K562 (cell line): ENCODE measurements around the gene ZNF467. TPM values are rescaled to one million over a fixed set of nuclear protein-coding genes. Genes with fewer than 3 reads are reported as not detected.

ENCODE experiments used
- CCAR2 ChIP-seq: fragments of 200-400 bp; formaldehyde crosslinking; IDR thresholded peaks from 2 replicates; pipeline ENCODE4 v1.6.1; 2017; ENCODE audit warnings: mild to moderate bottlenecking, low read depth, low read length
- CEBPB ChIP-seq: fragments of 450-650 bp; IDR thresholded peaks from 2 replicates; pipeline ENCODE4 v1.6.1; 2016; ENCODE audit warnings: missing genetic modification characterization, missing compliant biosample characterization
- ETV1 ChIP-seq: fragments of 450-650 bp; conservative IDR thresholded peaks from 2 replicates; pipeline ENCODE4 v1.6.1; 2016; ENCODE audit warnings: missing genetic modification characterization, control low read depth, low read depth, missing compliant biosample characterization
- FOXK2 ChIP-seq, 2 experiments: fragments of 450-650 bp; IDR thresholded peaks in 1 of 2; conservative IDR thresholded peaks in 1 of 2; 2 replicates each; pipeline ENCODE4 v1.6.1; 2016; ENCODE audit warnings: low read depth in 2 of 2, mild to moderate bottlenecking in 1 of 2
- KDM5B ChIP-seq: fragments of 200-600 bp; sonication (generic); IDR thresholded peaks from 2 replicates; pipeline ENCODE4 v1.6.1; 2012; ENCODE audit warnings: low read depth, mild to moderate bottlenecking, moderate library complexity, low read length, control low read depth, inconsistent platforms; ENCODE audit not compliant: insufficient replicate concordance
- SNRNP70 ChIP-seq: fragments of 200-400 bp; formaldehyde crosslinking; optimal IDR thresholded peaks from 2 replicates; pipeline ENCODE3; 2017; ENCODE audit warnings: low read depth, low read length
- ZNF324 ChIP-seq: fragments of 250-450 bp; sonication (Bioruptor Pico); IDR thresholded peaks from 2 replicates; pipeline ENCODE4 v1.4.0; 2020; ENCODE audit warnings: mild to moderate bottlenecking
- ZNF583 ChIP-seq: fragments of 250-450 bp; sonication (Bioruptor Pico); IDR thresholded peaks from 2 replicates; pipeline ENCODE4 v1.4.0; 2020
- polyA plus RNA-seq, 8 experiments: library from polyadenylated mRNA; depleted of rRNA in 4 of 8; stranded (reverse) in 5 of 8; unstranded in 3 of 8; fragments of >200 nt; fragmentation: Nextera tagmentation in 2 of 8; fragmentation: Illumina TruSeq in 1 of 8; extraction: Ambion mirVana in 2 of 8; extraction: Trizol in 1 of 8; gene quantifications; 2 replicates each; pipeline versions ENCODE4 v1.2.1 to v1.2.3, GENCODE V29; 2011 to 2014; ENCODE audit warnings: inconsistent platforms in 1 of 8, missing spikeins in 1 of 8
- total RNA-seq, 7 experiments: library from RNA; depleted of rRNA in 6 of 7; stranded (reverse); fragments of >200 nt in 6 of 7; fragmentation: Illumina TruSeq in 2 of 7; extraction: Trizol in 2 of 7; gene quantifications; 2 replicates each; pipeline versions ENCODE4 v1.2.1 to v1.2.3, GENCODE V29; 2011 to 2021; ENCODE audit warnings: low replicate concordance in 1 of 7
- TF ChIP-seq, protein P1 (sequence below): sonication (generic); formaldehyde crosslinking; IDR thresholded peaks from 2 replicates; pipeline ENCODE4 v1.8.0; 2022; ENCODE audit warnings: mild to moderate bottlenecking, missing genetic modification reagents
- TF ChIP-seq, protein P2 (sequence below): fragments of 450-650 bp; formaldehyde crosslinking; conservative IDR thresholded peaks from 2 replicates; pipeline ENCODE4 v1.4.0; 2022; ENCODE audit warnings: mild to moderate bottlenecking, missing genetic modification characterization
- TF ChIP-seq, protein P3 (sequence below): sonication (generic); formaldehyde crosslinking; IDR thresholded peaks from 2 replicates; pipeline ENCODE4 v1.8.1; 2023; ENCODE audit warnings: mild to moderate bottlenecking, missing genetic modification reagents
- TF ChIP-seq, protein P4 (sequence below): fragments of 450-650 bp; IDR thresholded peaks from 2 replicates; pipeline ENCODE4 v1.6.1; 2017; ENCODE audit warnings: mild to moderate bottlenecking, moderate library complexity
- TF ChIP-seq, protein P5 (sequence below): sonication (generic); formaldehyde crosslinking; IDR thresholded peaks from 2 replicates; pipeline ENCODE4 v1.8.0; 2022; ENCODE audit warnings: mild to moderate bottlenecking, missing genetic modification reagents
- TF ChIP-seq, protein P6 (sequence below): fragments of 250-450 bp; sonication (Bioruptor Pico); IDR thresholded peaks from 2 replicates; pipeline ENCODE4 v1.4.0; 2020; ENCODE audit warnings: borderline replicate concordance
- TF ChIP-seq, protein P7 (sequence below): IDR thresholded peaks from 2 replicates; pipeline ENCODE4 v1.6.1; 2014; ENCODE audit warnings: antibody characterized with exemption

ZNF467 gene
- total and polyA plus RNA-seq, 9 of the 15 experiments (the other 6 are each of a cell fraction or from before 2014, with no cell fraction given) = 0.32 to 14.2 (median 1.7) TPM

DNA sequence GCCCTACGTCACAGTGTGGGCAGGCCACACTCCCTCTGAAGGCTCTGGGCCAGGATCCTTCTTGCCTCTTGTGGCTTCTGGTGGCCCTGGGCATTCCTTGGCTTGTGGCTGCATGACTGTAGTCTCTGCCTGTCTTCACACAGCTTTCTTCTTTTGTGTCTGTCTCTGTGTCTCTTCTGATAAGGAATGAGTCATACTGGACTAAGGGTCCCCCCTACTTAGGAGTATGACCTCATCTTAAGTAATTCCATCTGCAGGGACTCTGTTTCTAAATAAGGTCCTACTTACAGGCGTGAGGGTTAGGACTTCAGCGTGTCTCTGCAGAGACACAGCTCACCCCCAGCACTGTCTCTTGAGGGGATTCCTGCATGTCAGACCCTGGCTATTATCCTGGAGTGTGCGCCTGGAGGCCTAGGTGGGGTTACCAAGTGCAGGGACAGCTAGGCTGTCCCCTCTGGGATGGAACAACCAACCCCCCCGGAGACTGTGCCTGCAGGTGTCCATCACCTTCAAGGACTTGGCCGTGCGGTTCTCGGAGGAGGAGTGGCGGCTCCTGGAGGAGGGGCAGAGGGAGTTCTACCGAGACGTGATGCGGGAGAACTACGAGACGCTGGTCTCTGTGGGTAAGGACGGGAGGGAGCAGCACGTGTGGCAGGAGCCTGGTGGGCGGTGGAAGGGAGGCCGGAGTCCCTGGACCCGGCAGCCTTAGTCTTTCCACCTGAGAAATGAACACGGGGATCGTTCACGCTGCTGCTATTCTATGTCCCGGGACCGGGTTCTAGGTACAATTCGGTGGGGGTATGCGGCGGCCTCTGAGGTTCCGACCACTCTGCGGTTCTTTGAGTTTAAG is 54.1 kb downstream of the ZNF467 start (continued):
- TF ChIP-seq KDM5B (peak; percentile 66), ZNF583 (peak; percentile 74; the same call in 1 of the 2 replicates), SNRNP70 (peak; percentile 11), FOXK2 (conservative IDR thresholded peaks at IDR 0.05 in 1 of 2, IDR thresholded peaks at IDR 0.05 in 1 of 2; ENCODE audit: low read depth in 2 of 2) (peak; percentile 71 to 81; a peak in 3 of 4 replicates), CCAR2 (0 out of 2 replicates have a peak, but pooled peaks have one; percentile 34), CEBPB (tag) (peak; percentile 68), ETV1 (tag) (no peak), ZNF324 (CRISPR knock-in tag) (no peak)
- TF ChIP-seq, protein P1, sequence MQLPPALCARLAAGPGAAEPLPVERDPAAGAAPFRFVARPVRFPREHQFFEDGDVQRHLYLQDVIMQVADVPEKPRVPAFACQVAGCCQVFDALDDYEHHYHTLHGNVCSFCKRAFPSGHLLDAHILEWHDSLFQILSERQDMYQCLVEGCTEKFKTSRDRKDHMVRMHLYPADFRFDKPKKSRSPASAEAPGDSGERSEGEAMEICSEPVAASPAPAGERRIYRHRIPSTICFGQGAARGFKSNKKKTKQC (CRISPR knock-in tag) = peak; percentile 73; the same call in 1 of the 2 replicates
- TF ChIP-seq, protein P2, sequence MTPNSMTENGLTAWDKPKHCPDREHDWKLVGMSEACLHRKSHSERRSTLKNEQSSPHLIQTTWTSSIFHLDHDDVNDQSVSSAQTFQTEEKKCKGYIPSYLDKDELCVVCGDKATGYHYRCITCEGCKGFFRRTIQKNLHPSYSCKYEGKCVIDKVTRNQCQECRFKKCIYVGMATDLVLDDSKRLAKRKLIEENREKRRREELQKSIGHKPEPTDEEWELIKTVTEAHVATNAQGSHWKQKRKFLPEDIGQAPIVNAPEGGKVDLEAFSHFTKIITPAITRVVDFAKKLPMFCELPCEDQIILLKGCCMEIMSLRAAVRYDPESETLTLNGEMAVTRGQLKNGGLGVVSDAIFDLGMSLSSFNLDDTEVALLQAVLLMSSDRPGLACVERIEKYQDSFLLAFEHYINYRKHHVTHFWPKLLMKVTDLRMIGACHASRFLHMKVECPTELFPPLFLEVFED = no peak
- TF ChIP-seq, protein P3, sequence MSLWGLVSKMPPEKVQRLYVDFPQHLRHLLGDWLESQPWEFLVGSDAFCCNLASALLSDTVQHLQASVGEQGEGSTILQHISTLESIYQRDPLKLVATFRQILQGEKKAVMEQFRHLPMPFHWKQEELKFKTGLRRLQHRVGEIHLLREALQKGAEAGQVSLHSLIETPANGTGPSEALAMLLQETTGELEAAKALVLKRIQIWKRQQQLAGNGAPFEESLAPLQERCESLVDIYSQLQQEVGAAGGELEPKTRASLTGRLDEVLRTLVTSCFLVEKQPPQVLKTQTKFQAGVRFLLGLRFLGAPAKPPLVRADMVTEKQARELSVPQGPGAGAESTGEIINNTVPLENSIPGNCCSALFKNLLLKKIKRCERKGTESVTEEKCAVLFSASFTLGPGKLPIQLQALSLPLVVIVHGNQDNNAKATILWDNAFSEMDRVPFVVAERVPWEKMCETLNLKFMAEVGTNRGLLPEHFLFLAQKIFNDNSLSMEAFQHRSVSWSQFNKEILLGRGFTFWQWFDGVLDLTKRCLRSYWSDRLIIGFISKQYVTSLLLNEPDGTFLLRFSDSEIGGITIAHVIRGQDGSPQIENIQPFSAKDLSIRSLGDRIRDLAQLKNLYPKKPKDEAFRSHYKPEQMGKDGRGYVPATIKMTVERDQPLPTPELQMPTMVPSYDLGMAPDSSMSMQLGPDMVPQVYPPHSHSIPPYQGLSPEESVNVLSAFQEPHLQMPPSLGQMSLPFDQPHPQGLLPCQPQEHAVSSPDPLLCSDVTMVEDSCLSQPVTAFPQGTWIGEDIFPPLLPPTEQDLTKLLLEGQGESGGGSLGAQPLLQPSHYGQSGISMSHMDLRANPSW = peak; percentile 27; the same call in 1 of the 2 replicates
- TF ChIP-seq, protein P4, sequence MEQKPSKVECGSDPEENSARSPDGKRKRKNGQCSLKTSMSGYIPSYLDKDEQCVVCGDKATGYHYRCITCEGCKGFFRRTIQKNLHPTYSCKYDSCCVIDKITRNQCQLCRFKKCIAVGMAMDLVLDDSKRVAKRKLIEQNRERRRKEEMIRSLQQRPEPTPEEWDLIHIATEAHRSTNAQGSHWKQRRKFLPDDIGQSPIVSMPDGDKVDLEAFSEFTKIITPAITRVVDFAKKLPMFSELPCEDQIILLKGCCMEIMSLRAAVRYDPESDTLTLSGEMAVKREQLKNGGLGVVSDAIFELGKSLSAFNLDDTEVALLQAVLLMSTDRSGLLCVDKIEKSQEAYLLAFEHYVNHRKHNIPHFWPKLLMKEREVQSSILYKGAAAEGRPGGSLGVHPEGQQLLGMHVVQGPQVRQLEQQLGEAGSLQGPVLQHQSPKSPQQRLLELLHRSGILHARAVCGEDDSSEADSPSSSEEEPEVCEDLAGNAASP = no peak
- TF ChIP-seq, protein P5, sequence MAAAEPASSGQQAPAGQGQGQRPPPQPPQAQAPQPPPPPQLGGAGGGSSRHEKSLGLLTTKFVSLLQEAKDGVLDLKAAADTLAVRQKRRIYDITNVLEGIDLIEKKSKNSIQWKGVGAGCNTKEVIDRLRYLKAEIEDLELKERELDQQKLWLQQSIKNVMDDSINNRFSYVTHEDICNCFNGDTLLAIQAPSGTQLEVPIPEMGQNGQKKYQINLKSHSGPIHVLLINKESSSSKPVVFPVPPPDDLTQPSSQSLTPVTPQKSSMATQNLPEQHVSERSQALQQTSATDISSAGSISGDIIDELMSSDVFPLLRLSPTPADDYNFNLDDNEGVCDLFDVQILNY (CRISPR knock-in tag) = no peak; the same call in 1 of the 2 replicates
- TF ChIP-seq, protein P6, sequence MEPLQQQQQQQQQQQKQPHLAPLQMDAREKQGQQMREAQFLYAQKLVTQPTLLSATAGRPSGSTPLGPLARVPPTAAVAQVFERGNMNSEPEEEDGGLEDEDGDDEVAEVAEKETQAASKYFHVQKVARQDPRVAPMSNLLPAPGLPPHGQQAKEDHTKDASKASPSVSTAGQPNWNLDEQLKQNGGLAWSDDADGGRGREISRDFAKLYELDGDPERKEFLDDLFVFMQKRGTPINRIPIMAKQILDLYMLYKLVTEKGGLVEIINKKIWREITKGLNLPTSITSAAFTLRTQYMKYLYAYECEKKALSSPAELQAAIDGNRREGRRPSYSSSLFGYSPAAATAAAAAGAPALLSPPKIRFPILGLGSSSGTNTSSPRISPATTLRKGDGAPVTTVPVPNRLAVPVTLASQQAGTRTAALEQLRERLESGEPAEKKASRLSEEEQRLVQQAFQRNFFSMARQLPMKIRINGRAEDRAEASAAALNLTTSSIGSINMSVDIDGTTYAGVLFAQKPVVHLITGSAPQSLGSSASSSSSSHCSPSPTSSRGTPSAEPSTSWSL (CRISPR knock-in tag) = no peak
- TF ChIP-seq, protein P7, sequence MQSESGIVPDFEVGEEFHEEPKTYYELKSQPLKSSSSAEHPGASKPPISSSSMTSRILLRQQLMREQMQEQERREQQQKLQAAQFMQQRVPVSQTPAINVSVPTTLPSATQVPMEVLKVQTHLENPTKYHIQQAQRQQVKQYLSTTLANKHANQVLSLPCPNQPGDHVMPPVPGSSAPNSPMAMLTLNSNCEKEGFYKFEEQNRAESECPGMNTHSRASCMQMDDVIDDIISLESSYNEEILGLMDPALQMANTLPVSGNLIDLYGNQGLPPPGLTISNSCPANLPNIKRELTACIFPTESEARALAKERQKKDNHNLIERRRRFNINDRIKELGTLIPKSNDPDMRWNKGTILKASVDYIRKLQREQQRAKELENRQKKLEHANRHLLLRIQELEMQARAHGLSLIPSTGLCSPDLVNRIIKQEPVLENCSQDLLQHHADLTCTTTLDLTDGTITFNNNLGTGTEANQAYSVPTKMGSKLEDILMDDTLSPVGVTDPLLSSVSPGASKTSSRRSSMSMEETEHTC = no peak; the same call in 1 of the 2 replicates
